Lower leg skin (tissue), 4 donors: Measurements from ENCODE around the gene EPHB3. TPM values are rescaled to one million over a fixed set of nuclear protein-coding genes. Genes with fewer than 3 reads are reported as not detected.
"Not testable (repeated sequence)": the region's sequence is repeated elsewhere in the genome, so short reads cannot be mapped to it uniquely, and the experiment has no call there.

Experiments
- DNase-seq, 2 donors: peaks; one replicate each; pipeline ENCODE4 v3.0.0-alpha.2; 2019; ENCODE audit warnings: low spot score in 2 of 2
- H3K4me3 ChIP-seq: fragments of 200-600 bp; sonication (generic); 2 replicates; pipeline ENCODE4 v1.5.1; 2017; ENCODE audit warnings: mild to moderate bottlenecking, low read depth; ENCODE audit not compliant: poor library complexity, severe bottlenecking
- CTCF ChIP-seq, 3 donors: fragments of 450-650 bp; IDR thresholded peaks; one replicate each; pipeline ENCODE4 v1.5.1; 2016; ENCODE audit warnings: antibody characterized with exemption in 3 of 3, mild to moderate bottlenecking in 3 of 3, moderate library complexity in 2 of 3
- POLR2A ChIP-seq, 2 donors: fragments of 450-650 bp; IDR thresholded peaks; one replicate each; pipeline ENCODE4 v1.6.1; 2016 to 2017; ENCODE audit warnings: antibody characterized with exemption in 2 of 2, mild to moderate bottlenecking in 1 of 2, moderate library complexity in 1 of 2
- WGBS, 2 donors: methylation state at CpG; one replicate each; pipeline ENCODE4 v1.1.5; 2018; 5-methylcytosine and 5-hydroxymethylcytosine counted together
- intact Hi-C: fragments of 100-400 bp; cut with DNase I; formaldehyde crosslinking; loops from one replicate; pipeline ENCODE4 v1.15.0; 2023; ENCODE audit warnings: low total_unique reads
- total RNA-seq, 4 donors: library from RNA; depleted of rRNA; stranded (reverse); fragments of >200 nt; gene quantifications; one replicate each; pipeline ENCODE4 v1.1.0, GENCODE V29; 2016

EPHB3 gene
- total RNA-seq, 4 donors from 2014 or later, result 99.4 to 120 (median 109) TPM

GRCh38 chr3:184610245-184610871 is 48.8 kb downstream of the EPHB3 start:
- 76 to 85% methylated on average over 5 to 6 of the region's 6 CpGs for WGBS, 2 donors
- H3K4me3 ChIP-seq, result no peak overlapping the region
- DNase-seq, result no peak
- intact Hi-C loops, result no loop called here
- TF ChIP-seq CTCF (IDR thresholded peaks at IDR 0.05) (no peak), POLR2A (IDR thresholded peaks at IDR 0.05) (no peak)

GRCh38 chr3:184611607-184612281 is 50.2 kb downstream of the EPHB3 start:
- DNase-seq, result no peak
- intact Hi-C loops, result no loop called here
- TF ChIP-seq CTCF (IDR thresholded peaks at IDR 0.05) (no peak), POLR2A (IDR thresholded peaks at IDR 0.05) (no peak)
- 78 to 79% methylated on average over 8 of the region's 8 CpGs for WGBS, 2 donors
- no peak overlapping the region for H3K4me3 ChIP-seq

- H3K4me3 ChIP-seq, result no peak overlapping the region
- intact Hi-C loops, result no loop called here
- WGBS, 2 donors, result 92 to 100% methylated on average over 1 of the region's 1 CpG
- no peak for TF ChIP-seq CTCF (IDR thresholded peaks at IDR 0.05)
- DNase-seq, result no peak
Measured at GRCh38 chr3:184615396-184615795, 53.8 kb downstream of the EPHB3 start.

- H3K4me3 ChIP-seq, result no peak overlapping the region
- TF ChIP-seq CTCF (IDR thresholded peaks at IDR 0.05), result no peak
- TF ChIP-seq POLR2A (IDR thresholded peaks at IDR 0.05), result no peak
- WGBS, 2 donors, result 77 to 90% methylated on average over 5 of the region's 5 CpGs
- no peak for DNase-seq
- intact Hi-C loops, result no loop called here
Measured at GRCh38 chr3:184616436-184616835, 54.9 kb downstream of the EPHB3 start.

- H3K4me3 ChIP-seq, DNase-seq, intact Hi-C loops: not testable (repeated sequence)
- WGBS, 2 donors, result 78 to 88% methylated on average over 4 of the region's 4 CpGs
Measured at GRCh38 chr3:184617306-184617705, 55.7 kb downstream of the EPHB3 start.

GRCh38 chr3:184618811-184619210 is 57.2 kb downstream of the EPHB3 start:
- no peak for TF ChIP-seq POLR2A (IDR thresholded peaks at IDR 0.05)
- 48 to 67% methylated on average over 7 of the region's 7 CpGs for WGBS, 2 donors
- intact Hi-C loops, result no loop called here
- no peak for DNase-seq
- no peak overlapping the region for H3K4me3 ChIP-seq

- no peak for TF ChIP-seq POLR2A (IDR thresholded peaks at IDR 0.05)
- DNase-seq, result no peak
- no peak overlapping the region for H3K4me3 ChIP-seq
- WGBS, 2 donors, result 38 to 46% methylated on average over 3 of the region's 3 CpGs
- intact Hi-C loops, result no loop called here
Measured at GRCh38 chr3:184619369-184619768, 57.8 kb downstream of the EPHB3 start.
